ENCODE measurements around the gene GJA8. TPM values are rescaled to one million over a fixed set of nuclear protein-coding genes. Genes with fewer than 3 reads are reported as not detected.
"Not testable (repeated sequence)": the region's sequence is repeated elsewhere in the genome, so short reads cannot be mapped to it uniquely, and the experiment has no call there.

The GJA8 gene
- polyA plus RNA-seq, 2 donors = not detected

- Histone ChIP-seq H3K27ac (ENCODE audit: low read depth in 2 of 2, low read length in 1 of 2) (no peak overlapping the region), H3K4me3 (ENCODE audit: low read depth in 1 of 2, low read length in 2 of 2) (no peak overlapping the region), H3K36me3 (ENCODE audit: control insufficient read depth in 2 of 2, insufficient read depth in 2 of 2, low read length in 1 of 2) (no peaks in the 10 kb centered on the region), H3K4me1 (ENCODE audit: control insufficient read depth in 2 of 2, insufficient read depth in 2 of 2, low read length in 1 of 2) (no peaks in the 10 kb centered on the region), H3K27me3 (ENCODE audit: control insufficient read depth in 1 of 2, insufficient read depth in 2 of 2, low read length in 2 of 2) (no peaks in the 10 kb centered on the region), H3K9me3 (ENCODE audit: control insufficient read depth in 2 of 2, insufficient read depth in 1 of 2, low read depth in 1 of 2, low read length in 1 of 2) (no peaks in the 10 kb centered on the region)
- 93 to 96% methylated on average over 6 of the region's 6 CpGs for WGBS, 2 donors
Observed at GRCh38 chr1:147919896-147920295, 17.3 kb downstream of the GJA8 start.

GRCh38 chr1:147924813-147925212 is 22.2 kb downstream of the GJA8 start:
- WGBS, 2 donors = 88 to 96% methylated on average over 1 of the region's 1 CpG
- no peaks in the 10 kb centered on the region for H3K9me3 ChIP-seq (ENCODE audit: control insufficient read depth in 2 of 2, insufficient read depth in 1 of 2, low read depth in 1 of 2, low read length in 1 of 2)
- no peaks in the 10 kb centered on the region for H3K27me3 ChIP-seq (ENCODE audit: control insufficient read depth in 1 of 2, insufficient read depth in 2 of 2, low read length in 2 of 2)
- no peak overlapping the region for H3K4me3 ChIP-seq (ENCODE audit: low read depth in 1 of 2, low read length in 2 of 2)
- H3K27ac ChIP-seq (ENCODE audit: low read depth in 2 of 2, low read length in 1 of 2) = no peak overlapping the region
- no peaks in the 10 kb centered on the region for H3K4me1 ChIP-seq (ENCODE audit: control insufficient read depth in 2 of 2, insufficient read depth in 2 of 2, low read length in 1 of 2)
- no peaks in the 10 kb centered on the region for H3K36me3 ChIP-seq (ENCODE audit: control insufficient read depth in 2 of 2, insufficient read depth in 2 of 2, low read length in 1 of 2)

GRCh38 chr1:147927215-147927614 is 24.6 kb downstream of the GJA8 start:
- H3K36me3 ChIP-seq (ENCODE audit: control insufficient read depth in 2 of 2, insufficient read depth in 2 of 2, low read length in 1 of 2); H3K27ac ChIP-seq (ENCODE audit: low read depth in 2 of 2, low read length in 1 of 2); H3K27me3 ChIP-seq (ENCODE audit: control insufficient read depth in 1 of 2, insufficient read depth in 2 of 2, low read length in 2 of 2); H3K9me3 ChIP-seq (ENCODE audit: control insufficient read depth in 2 of 2, insufficient read depth in 1 of 2, low read depth in 1 of 2, low read length in 1 of 2); H3K4me3 ChIP-seq (ENCODE audit: low read depth in 1 of 2, low read length in 2 of 2); H3K4me1 ChIP-seq (ENCODE audit: control insufficient read depth in 2 of 2, insufficient read depth in 2 of 2, low read length in 1 of 2): not testable (repeated sequence)
- 86 to 97% methylated on average over 3 of the region's 6 CpGs for WGBS, 2 donors

- not testable (repeated sequence) for H3K4me3 ChIP-seq (ENCODE audit: low read depth in 1 of 2, low read length in 2 of 2); H3K4me1 ChIP-seq (ENCODE audit: control insufficient read depth in 2 of 2, insufficient read depth in 2 of 2, low read length in 1 of 2); H3K27me3 ChIP-seq (ENCODE audit: control insufficient read depth in 1 of 2, insufficient read depth in 2 of 2, low read length in 2 of 2); H3K36me3 ChIP-seq (ENCODE audit: control insufficient read depth in 2 of 2, insufficient read depth in 2 of 2, low read length in 1 of 2); H3K9me3 ChIP-seq (ENCODE audit: control insufficient read depth in 2 of 2, insufficient read depth in 1 of 2, low read depth in 1 of 2, low read length in 1 of 2); H3K27ac ChIP-seq (ENCODE audit: low read depth in 2 of 2, low read length in 1 of 2)
- WGBS, 2 donors = 88 to 97% methylated on average over 4 of the region's 10 CpGs
Observed at GRCh38 chr1:147927689-147928088, 25.1 kb downstream of the GJA8 start.

- H3K9me3 ChIP-seq (ENCODE audit: control insufficient read depth in 2 of 2, insufficient read depth in 1 of 2, low read depth in 1 of 2, low read length in 1 of 2); H3K36me3 ChIP-seq (ENCODE audit: control insufficient read depth in 2 of 2, insufficient read depth in 2 of 2, low read length in 1 of 2); H3K4me1 ChIP-seq (ENCODE audit: control insufficient read depth in 2 of 2, insufficient read depth in 2 of 2, low read length in 1 of 2); H3K27me3 ChIP-seq (ENCODE audit: control insufficient read depth in 1 of 2, insufficient read depth in 2 of 2, low read length in 2 of 2): not testable (repeated sequence)
- H3K27ac ChIP-seq (ENCODE audit: low read depth in 2 of 2, low read length in 1 of 2) = peak within 1 kb of the TSS; percentile 90 to 94
- H3K4me3 ChIP-seq (ENCODE audit: low read depth in 1 of 2, low read length in 2 of 2) = peak within 1 kb of the TSS; percentile 62 to 83
- WGBS, 2 donors = 0% methylated on average over 44 to 57 of the region's 72 CpGs
Observed at GRCh38 chr1:147928236-147929132, 25.9 kb downstream of the GJA8 start, which contains the start of gene GPR89B. Gene GPR89B (plus strand): TSS chr1:147928420. CDS start chr1:147928537, 117 bp downstream.

GRCh38 chr1:147931137-147931536 is 28.5 kb downstream of the GJA8 start:
- not testable (repeated sequence) for H3K27me3 ChIP-seq (ENCODE audit: control insufficient read depth in 1 of 2, insufficient read depth in 2 of 2, low read length in 2 of 2); H3K4me3 ChIP-seq (ENCODE audit: low read depth in 1 of 2, low read length in 2 of 2); H3K27ac ChIP-seq (ENCODE audit: low read depth in 2 of 2, low read length in 1 of 2); H3K9me3 ChIP-seq (ENCODE audit: control insufficient read depth in 2 of 2, insufficient read depth in 1 of 2, low read depth in 1 of 2, low read length in 1 of 2); H3K4me1 ChIP-seq (ENCODE audit: control insufficient read depth in 2 of 2, insufficient read depth in 2 of 2, low read length in 1 of 2); H3K36me3 ChIP-seq (ENCODE audit: control insufficient read depth in 2 of 2, insufficient read depth in 2 of 2, low read length in 1 of 2)
- WGBS, 2 donors = 85 to 96% methylated on average over 2 of the region's 2 CpGs

- 94 to 95% methylated on average over 3 of the region's 3 CpGs for WGBS, 2 donors
- not testable (repeated sequence) for H3K27ac ChIP-seq (ENCODE audit: low read depth in 2 of 2, low read length in 1 of 2); H3K27me3 ChIP-seq (ENCODE audit: control insufficient read depth in 1 of 2, insufficient read depth in 2 of 2, low read length in 2 of 2); H3K4me1 ChIP-seq (ENCODE audit: control insufficient read depth in 2 of 2, insufficient read depth in 2 of 2, low read length in 1 of 2); H3K9me3 ChIP-seq (ENCODE audit: control insufficient read depth in 2 of 2, insufficient read depth in 1 of 2, low read depth in 1 of 2, low read length in 1 of 2); H3K4me3 ChIP-seq (ENCODE audit: low read depth in 1 of 2, low read length in 2 of 2); H3K36me3 ChIP-seq (ENCODE audit: control insufficient read depth in 2 of 2, insufficient read depth in 2 of 2, low read length in 1 of 2)
Observed at GRCh38 chr1:147935296-147935695, 32.7 kb downstream of the GJA8 start.

GRCh38 chr1:147940456-147940855 is 37.9 kb downstream of the GJA8 start:
- H3K4me1 ChIP-seq (ENCODE audit: control insufficient read depth in 2 of 2, insufficient read depth in 2 of 2, low read length in 1 of 2); H3K9me3 ChIP-seq (ENCODE audit: control insufficient read depth in 2 of 2, insufficient read depth in 1 of 2, low read depth in 1 of 2, low read length in 1 of 2); H3K36me3 ChIP-seq (ENCODE audit: control insufficient read depth in 2 of 2, insufficient read depth in 2 of 2, low read length in 1 of 2); H3K27me3 ChIP-seq (ENCODE audit: control insufficient read depth in 1 of 2, insufficient read depth in 2 of 2, low read length in 2 of 2); H3K27ac ChIP-seq (ENCODE audit: low read depth in 2 of 2, low read length in 1 of 2); H3K4me3 ChIP-seq (ENCODE audit: low read depth in 1 of 2, low read length in 2 of 2): not testable (repeated sequence)
- whole genome bisulfite sequencing, 2 donors = 81 to 88% methylated on average over 2 of the region's 2 CpGs

- not testable (repeated sequence) for H3K9me3 ChIP-seq (ENCODE audit: control insufficient read depth in 2 of 2, insufficient read depth in 1 of 2, low read depth in 1 of 2, low read length in 1 of 2); H3K4me3 ChIP-seq (ENCODE audit: low read depth in 1 of 2, low read length in 2 of 2); H3K27ac ChIP-seq (ENCODE audit: low read depth in 2 of 2, low read length in 1 of 2); H3K4me1 ChIP-seq (ENCODE audit: control insufficient read depth in 2 of 2, insufficient read depth in 2 of 2, low read length in 1 of 2); H3K36me3 ChIP-seq (ENCODE audit: control insufficient read depth in 2 of 2, insufficient read depth in 2 of 2, low read length in 1 of 2); H3K27me3 ChIP-seq (ENCODE audit: control insufficient read depth in 1 of 2, insufficient read depth in 2 of 2, low read length in 2 of 2)
- no CpG with 5 or more reads among the region's 1 CpG for WGBS, 2 donors
Observed at GRCh38 chr1:147942563-147942962, 40.0 kb downstream of the GJA8 start.

- H3K9me3 ChIP-seq (ENCODE audit: control insufficient read depth in 2 of 2, insufficient read depth in 1 of 2, low read depth in 1 of 2, low read length in 1 of 2); H3K27me3 ChIP-seq (ENCODE audit: control insufficient read depth in 1 of 2, insufficient read depth in 2 of 2, low read length in 2 of 2); H3K36me3 ChIP-seq (ENCODE audit: control insufficient read depth in 2 of 2, insufficient read depth in 2 of 2, low read length in 1 of 2); H3K4me1 ChIP-seq (ENCODE audit: control insufficient read depth in 2 of 2, insufficient read depth in 2 of 2, low read length in 1 of 2); H3K4me3 ChIP-seq (ENCODE audit: low read depth in 1 of 2, low read length in 2 of 2); H3K27ac ChIP-seq (ENCODE audit: low read depth in 2 of 2, low read length in 1 of 2): not testable (repeated sequence)
- WGBS, 2 donors = 97% methylated on average over 28 to 33 of the region's 35 CpGs
Observed at GRCh38 chr1:147949517-147949916, 46.9 kb downstream of the GJA8 start.

All from esophagus (tissue), 2 donors.